GM21526 (cell line): ENCODE measurements around the gene ZNF414.

ENCODE experiments used
- ATAC-seq: cut with Tn5 transposase; IDR thresholded peaks from one replicate; pipeline ENCODE4 v1.9.1; 2021; ENCODE audit warnings: moderate library complexity; ENCODE audit not compliant: unreplicated experiment, low FRiP score

Gene ZNF414

GRCh38 chr19:8491574-8491973 is 22.4 kb downstream of the ZNF414 start:
- no peak for ATAC-seq

GRCh38 chr19:8490873-8491272 is 23.1 kb downstream of the ZNF414 start:
- no peak for ATAC-seq

- no peak for ATAC-seq
Observed at GRCh38 chr19:8490395-8490760, 23.6 kb downstream of the ZNF414 start.

GRCh38 chr19:8489561-8490394 is 24.2 kb downstream of the ZNF414 start:
- no peak for ATAC-seq

- no peak for ATAC-seq
Observed at GRCh38 chr19:8488365-8488764, 25.6 kb downstream of the ZNF414 start.

- no peak for ATAC-seq
Observed at GRCh38 chr19:8487137-8487851, 26.7 kb downstream of the ZNF414 start.

- ATAC-seq: no peak
Observed at GRCh38 chr19:8486661-8487136, 27.3 kb downstream of the ZNF414 start.

GRCh38 chr19:8485561-8486371 is 28.2 kb downstream of the ZNF414 start:
- no peak for ATAC-seq

- ATAC-seq: no peak
Observed at GRCh38 chr19:8484331-8484894, 29.6 kb downstream of the ZNF414 start.

GRCh38 chr19:8483165-8483564 is 30.8 kb downstream of the ZNF414 start:
- no peak for ATAC-seq

- no peak for ATAC-seq
Observed at GRCh38 chr19:8482696-8483095, 31.3 kb downstream of the ZNF414 start.

GRCh38 chr19:8481616-8482015 is 32.4 kb downstream of the ZNF414 start:
- no peak for ATAC-seq

GRCh38 chr19:8481201-8481600 is 32.8 kb downstream of the ZNF414 start:
- no peak for ATAC-seq

- no peak for ATAC-seq
Observed at GRCh38 chr19:8478598-8478997, 35.4 kb downstream of the ZNF414 start.

GRCh38 chr19:8477889-8478288 is 36.1 kb downstream of the ZNF414 start:
- ATAC-seq: no peak

GRCh38 chr19:8476524-8476923 is 37.4 kb downstream of the ZNF414 start:
- ATAC-seq: no peak

GRCh38 chr19:8475005-8475404 is 39.0 kb downstream of the ZNF414 start:
- ATAC-seq: no peak

- no peak for ATAC-seq
Observed at GRCh38 chr19:8473648-8474476, 40.1 kb downstream of the ZNF414 start.

GRCh38 chr19:8469613-8470368 is 44.2 kb downstream of the ZNF414 start:
- ATAC-seq: no peak
